Activated T-cell treated with anti-CD3 and anti-CD28 coated beads, Interleukin-2, amount 50 U/mL, for 24 hours (primary cell): Measurements from ENCODE around the gene TNFSF13.

Experiments used
- DNase-seq: peaks from one replicate; pipeline ENCODE4 v3.0.0-alpha.2; 2020
- H3K27ac Mint-ChIP-seq: 2 replicates; pipeline ENCODE4 v1.8.0; 2020; ENCODE audit warnings: mild to moderate bottlenecking, mixed read lengths
- H3K27me3 Mint-ChIP-seq: 2 replicates; pipeline ENCODE4 v1.8.0; 2020; ENCODE audit warnings: mixed read lengths
- H3K36me3 Mint-ChIP-seq: 2 replicates; pipeline ENCODE4 v1.8.0; 2020; ENCODE audit warnings: low read depth, mixed read lengths
- H3K4me1 Mint-ChIP-seq: 2 replicates; pipeline ENCODE4 v1.8.0; 2020; ENCODE audit warnings: low read depth, mixed read lengths
- H3K4me3 Mint-ChIP-seq: 2 replicates; pipeline ENCODE4 v1.8.0; 2020; ENCODE audit warnings: mild to moderate bottlenecking, moderate library complexity, mixed read lengths
- H3K9me3 Mint-ChIP-seq: 2 replicates; pipeline ENCODE4 v1.8.0; 2020; ENCODE audit warnings: mixed read lengths

The TNFSF13 gene

DNA sequence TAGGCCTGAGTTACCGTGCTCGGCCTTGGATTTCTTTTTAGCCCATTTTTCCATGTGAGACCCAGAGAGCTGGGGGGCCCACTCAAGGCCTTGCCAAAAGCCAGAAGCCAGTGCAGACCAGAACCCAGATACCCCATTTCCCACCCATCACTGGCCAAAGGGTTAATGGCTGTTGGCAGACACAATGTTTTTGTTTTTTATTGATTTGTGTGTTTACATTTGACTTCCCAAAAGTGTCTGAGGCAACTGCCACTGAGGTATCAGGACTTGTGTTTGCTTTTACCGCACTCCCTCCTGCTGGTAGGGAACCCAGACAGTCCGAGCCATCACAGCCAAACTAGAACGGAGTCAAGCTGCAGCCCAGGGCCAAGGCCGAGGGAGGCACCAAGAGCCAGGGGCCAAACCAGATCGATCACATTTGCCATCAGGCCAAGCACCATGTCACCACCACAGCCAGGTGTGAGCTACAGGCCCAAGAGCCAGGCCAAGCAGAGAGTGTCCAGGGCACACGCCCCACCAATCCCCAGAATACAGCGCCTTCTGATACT is 17.4 kb upstream of the TNFSF13 start:
- no peaks in the 10 kb centered on the region for H3K4me1 Mint-ChIP-seq
- no peak overlapping the region for H3K27ac Mint-ChIP-seq
- H3K9me3 Mint-ChIP-seq = no peaks in the 10 kb centered on the region
- no peak overlapping the region for H3K4me3 Mint-ChIP-seq
- no peak for DNase-seq
- H3K27me3 Mint-ChIP-seq = no peaks in the 10 kb centered on the region
- H3K36me3 Mint-ChIP-seq = no peaks in the 10 kb centered on the region

DNA sequence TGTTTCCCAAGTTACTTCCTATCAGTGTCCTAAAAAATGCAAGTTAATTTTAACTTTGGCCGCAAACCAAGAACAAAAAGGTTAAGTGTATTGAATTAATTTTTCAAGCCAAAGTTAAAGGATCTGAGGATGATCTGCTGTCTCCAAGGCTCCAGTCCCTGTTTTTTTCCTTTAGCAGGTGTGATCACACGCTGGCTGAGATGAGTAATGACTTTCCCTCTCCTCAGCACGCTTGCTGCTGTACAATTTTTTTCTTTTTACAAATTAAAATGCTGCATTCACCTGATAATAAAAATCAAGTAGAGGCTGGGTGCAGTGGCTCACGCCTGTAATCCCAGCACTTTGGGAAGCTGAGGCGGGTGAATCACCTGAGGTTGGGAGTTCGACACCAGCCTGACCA is 13.6 kb upstream of the TNFSF13 start:
- no peak for DNase-seq
- Mint-ChIP-seq H3K27me3 (no peaks in the 10 kb centered on the region), H3K36me3 (no peaks in the 10 kb centered on the region), H3K27ac (no peak overlapping the region), H3K9me3 (no peaks in the 10 kb centered on the region), H3K4me1 (peaks cover 13% of the 10 kb centered on the region), H3K4me3 (no peak overlapping the region)

DNA sequence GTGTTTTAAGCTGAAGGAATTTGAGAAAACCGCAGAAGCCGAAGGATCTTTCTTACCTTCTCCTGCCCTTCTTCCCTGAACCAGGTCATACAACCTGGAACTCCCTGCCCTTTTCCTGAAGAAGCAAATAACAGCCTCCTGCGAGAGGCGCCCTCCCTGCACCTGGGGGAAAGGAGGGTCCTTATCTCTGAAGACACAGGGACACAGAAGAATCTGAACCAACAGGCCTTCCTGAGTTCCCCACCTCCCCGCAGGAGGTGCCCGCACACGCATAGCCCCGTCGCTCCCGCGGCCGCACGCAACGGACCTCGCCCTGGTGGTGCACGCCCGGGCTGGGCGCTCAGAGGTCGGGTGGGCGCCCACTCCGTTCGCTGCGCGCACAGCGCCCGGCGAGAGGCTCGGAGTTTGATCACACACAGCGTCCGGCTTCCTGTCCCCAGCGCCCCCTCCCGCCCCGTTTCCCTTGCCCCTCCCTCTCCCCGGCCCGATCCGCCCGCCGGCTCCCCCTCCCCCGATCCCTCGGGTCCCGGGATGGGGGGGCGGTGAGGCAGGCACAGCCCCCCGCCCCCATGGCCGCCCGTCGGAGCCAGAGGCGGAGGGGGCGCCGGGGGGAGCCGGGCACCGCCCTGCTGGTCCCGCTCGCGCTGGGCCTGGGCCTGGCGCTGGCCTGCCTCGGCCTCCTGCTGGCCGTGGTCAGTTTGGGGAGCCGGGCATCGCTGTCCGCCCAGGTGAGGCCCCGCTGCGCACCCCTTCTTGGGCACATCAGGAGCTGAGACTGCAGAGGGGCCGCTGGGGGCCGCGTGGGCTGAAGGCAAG is 9.8 kb upstream of the TNFSF13 start, which contains the start of gene TNFSF12:
Gene TNFSF12, plus strand, starts transcription at position 474 of the 816 bp plus-strand sequence. Its CDS starts 96 bp downstream, at position 570.
- Mint-ChIP-seq H3K9me3 (no peaks in the 10 kb centered on the region), H3K27ac (peak within 1 kb of the TSS; percentile 71), H3K36me3 (no peaks in the 10 kb centered on the region), H3K4me1 (peaks cover 50% of the 10 kb centered on the region), H3K27me3 (no peaks in the 10 kb centered on the region), H3K4me3 (peak within 1 kb of the TSS; percentile 77)
- peak; percentile 74 for DNase-seq

DNA sequence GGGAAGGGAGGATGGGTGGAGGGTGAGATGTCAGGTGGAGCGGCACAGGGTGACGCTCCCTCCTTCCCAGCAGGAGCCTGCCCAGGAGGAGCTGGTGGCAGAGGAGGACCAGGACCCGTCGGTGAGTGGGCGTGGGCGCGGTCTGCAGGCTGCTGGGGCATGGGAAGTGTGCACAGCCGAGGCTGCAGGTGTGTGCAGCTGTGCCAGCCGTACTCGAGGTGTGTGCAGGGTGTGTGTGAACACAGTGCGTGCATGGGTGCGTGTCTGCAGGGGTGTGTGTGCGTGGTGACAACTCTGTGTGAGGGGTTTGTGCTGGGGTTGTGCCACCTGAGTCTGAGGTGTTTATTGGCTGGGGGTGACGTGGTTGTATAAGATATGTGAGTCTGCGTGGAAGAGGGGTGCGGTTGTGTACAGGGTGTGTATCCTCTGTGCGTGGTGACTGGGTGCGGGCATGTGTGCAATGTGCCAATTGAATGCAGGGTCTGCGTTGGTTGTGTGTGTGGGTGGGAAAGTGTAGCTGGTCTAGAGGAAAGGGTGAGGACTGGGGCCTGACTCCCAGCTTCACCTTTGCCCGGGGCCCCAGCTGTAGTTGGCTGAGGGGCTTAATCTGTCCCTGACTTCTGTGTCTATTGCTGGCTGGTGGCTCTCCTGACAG is 9.0 kb upstream of the TNFSF13 start:
- Mint-ChIP-seq H3K4me1 (peaks cover 53% of the 10 kb centered on the region), H3K36me3 (no peaks in the 10 kb centered on the region), H3K27ac (peak overlapping the region; percentile 58), H3K27me3 (no peaks in the 10 kb centered on the region), H3K9me3 (no peaks in the 10 kb centered on the region), H3K4me3 (peak overlapping the region; percentile 69)
- DNase-seq = no peak

DNA sequence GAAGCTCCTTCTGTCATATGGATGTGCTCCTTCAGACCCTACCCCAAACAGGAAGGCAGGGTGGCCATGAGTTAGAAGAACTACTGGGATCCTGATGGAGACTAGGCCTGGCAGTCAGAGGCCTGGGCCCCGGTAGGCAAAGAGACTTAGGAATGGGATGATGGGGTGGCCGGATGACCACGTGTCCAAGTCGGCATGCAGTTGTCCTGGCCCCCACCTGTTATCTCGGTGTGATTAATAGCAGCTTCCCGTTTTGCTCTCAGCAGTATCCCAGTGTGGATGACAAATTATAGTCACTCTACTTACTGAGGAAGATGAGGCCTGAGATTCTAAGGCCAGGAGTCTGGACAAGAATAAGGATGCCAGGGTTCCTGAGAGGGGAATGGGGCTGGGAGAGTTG is 8.2 kb upstream of the TNFSF13 start:
- DNase-seq = no peak
- H3K27me3 Mint-ChIP-seq = no peaks in the 10 kb centered on the region
- H3K36me3 Mint-ChIP-seq = no peaks in the 10 kb centered on the region
- H3K4me1 Mint-ChIP-seq = peaks cover 57% of the 10 kb centered on the region
- peak overlapping the region; percentile 69 for H3K4me3 Mint-ChIP-seq
- H3K27ac Mint-ChIP-seq = peak overlapping the region; percentile 29
- no peaks in the 10 kb centered on the region for H3K9me3 Mint-ChIP-seq

DNA sequence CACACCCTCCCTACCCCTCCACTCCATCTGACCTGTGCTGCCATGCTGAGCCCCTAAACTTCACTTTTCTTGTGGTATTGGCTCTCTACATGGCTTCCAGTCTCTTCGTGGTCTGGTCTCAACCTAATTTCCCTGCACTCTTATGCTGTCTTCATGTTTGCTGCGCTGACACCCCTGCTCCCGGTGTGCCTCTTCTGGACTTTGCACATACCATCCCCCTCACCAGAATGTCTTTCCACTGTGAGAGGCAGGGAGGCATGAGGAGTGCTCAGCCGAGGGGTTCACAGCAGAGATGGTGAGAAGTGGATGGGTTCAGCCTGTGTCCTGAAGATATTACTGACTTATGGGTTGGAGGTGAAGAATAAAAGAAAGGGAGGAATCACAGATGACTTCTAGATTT is 7.2 kb upstream of the TNFSF13 start:
- no peak for DNase-seq
- H3K4me3 Mint-ChIP-seq = no peak overlapping the region
- H3K36me3 Mint-ChIP-seq = no peaks in the 10 kb centered on the region
- H3K9me3 Mint-ChIP-seq = no peaks in the 10 kb centered on the region
- H3K27ac Mint-ChIP-seq = peak overlapping the region; percentile 29
- H3K4me1 Mint-ChIP-seq = peaks cover 60% of the 10 kb centered on the region
- H3K27me3 Mint-ChIP-seq = no peaks in the 10 kb centered on the region

DNA sequence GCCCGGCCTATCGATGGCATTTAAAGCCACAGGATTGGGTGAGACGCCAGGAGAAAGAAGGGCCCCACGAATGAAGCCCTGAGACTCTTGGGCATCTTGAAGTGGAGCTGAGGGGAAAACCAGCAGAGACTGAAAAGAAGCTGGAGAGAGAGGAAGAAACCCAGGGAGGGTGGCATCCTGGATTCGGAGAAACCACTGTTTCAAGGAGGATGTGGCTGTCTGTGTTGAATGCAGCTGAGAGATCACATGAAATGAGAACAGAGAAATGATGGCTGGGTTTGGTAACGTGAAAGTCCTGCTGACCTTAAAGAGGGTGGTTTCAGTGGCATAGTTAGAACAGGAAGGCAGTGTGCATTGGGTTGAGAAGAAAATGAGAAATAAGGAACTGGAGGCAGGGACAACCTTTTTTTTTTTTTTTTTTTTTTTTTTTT is 5.9 kb upstream of the TNFSF13 start:
- peak; percentile 53 for DNase-seq
- H3K27ac Mint-ChIP-seq = peak overlapping the region; percentile 87
- peaks cover 63% of the 10 kb centered on the region for H3K4me1 Mint-ChIP-seq
- peak overlapping the region; percentile 45 for H3K4me3 Mint-ChIP-seq
- no peaks in the 10 kb centered on the region for H3K9me3 Mint-ChIP-seq
- no peaks in the 10 kb centered on the region for H3K27me3 Mint-ChIP-seq
- no peaks in the 10 kb centered on the region for H3K36me3 Mint-ChIP-seq

DNA sequence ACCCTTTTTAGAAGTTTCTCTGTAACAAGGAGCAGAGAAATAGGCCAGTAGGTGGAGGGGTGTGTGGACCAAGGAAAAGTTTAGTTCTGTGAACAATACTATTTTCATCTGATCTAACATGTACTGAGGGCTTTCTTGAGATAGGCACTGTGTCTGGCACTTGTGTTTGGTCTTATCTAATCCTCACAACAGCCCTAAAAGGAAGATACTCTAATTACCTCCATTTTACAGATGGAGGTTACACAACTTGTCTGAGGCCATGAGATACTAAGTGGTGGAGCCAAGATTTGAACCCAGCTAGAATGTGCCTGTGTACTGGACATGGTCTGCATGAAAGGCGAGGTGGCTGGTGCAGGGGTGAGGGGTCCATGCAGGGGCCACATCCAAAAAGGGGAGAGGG is 5.2 kb upstream of the TNFSF13 start:
- Mint-ChIP-seq H3K9me3 (no peaks in the 10 kb centered on the region), H3K4me3 (no peak overlapping the region), H3K27me3 (no peaks in the 10 kb centered on the region), H3K4me1 (peaks cover 66% of the 10 kb centered on the region), H3K36me3 (no peaks in the 10 kb centered on the region), H3K27ac (peak overlapping the region; percentile 87)
- no peak for DNase-seq

DNA sequence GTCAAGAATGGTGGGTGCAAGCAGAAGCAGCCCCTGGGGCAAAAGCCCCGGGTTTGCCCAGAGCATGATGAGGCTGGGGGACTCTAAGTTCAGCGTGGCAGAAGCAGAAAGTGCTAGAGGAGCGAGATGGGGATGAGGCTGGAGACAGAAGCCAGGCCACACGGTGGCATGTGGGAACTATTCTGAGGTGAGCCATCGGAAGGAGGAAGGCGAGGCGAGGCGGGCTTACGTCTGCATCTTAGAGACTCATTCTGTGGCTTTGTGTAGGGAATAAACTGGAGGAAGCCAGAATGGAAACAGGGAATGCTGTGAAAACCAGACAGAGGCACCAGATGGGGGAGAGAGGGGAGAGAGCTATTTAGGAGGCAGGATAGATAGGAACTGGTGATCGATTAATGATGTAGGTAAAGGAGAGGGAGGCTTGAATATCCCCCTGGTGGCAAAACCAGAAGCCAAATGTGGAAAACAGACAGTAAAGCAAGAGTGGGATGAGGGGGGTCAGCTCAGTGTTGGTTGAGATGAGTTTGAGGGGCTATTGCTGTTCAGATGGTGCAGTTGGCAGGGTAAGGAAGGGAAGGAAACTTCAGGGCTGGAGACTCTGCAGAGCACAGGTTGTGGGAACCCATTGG is 3.1 kb upstream of the TNFSF13 start:
- H3K4me1 Mint-ChIP-seq = peaks cover 69% of the 10 kb centered on the region
- H3K36me3 Mint-ChIP-seq = no peaks in the 10 kb centered on the region
- no peak for DNase-seq
- H3K27ac Mint-ChIP-seq = peak overlapping the region; percentile 53
- H3K9me3 Mint-ChIP-seq = no peaks in the 10 kb centered on the region
- H3K27me3 Mint-ChIP-seq = no peaks in the 10 kb centered on the region
- H3K4me3 Mint-ChIP-seq = no peak overlapping the region

DNA sequence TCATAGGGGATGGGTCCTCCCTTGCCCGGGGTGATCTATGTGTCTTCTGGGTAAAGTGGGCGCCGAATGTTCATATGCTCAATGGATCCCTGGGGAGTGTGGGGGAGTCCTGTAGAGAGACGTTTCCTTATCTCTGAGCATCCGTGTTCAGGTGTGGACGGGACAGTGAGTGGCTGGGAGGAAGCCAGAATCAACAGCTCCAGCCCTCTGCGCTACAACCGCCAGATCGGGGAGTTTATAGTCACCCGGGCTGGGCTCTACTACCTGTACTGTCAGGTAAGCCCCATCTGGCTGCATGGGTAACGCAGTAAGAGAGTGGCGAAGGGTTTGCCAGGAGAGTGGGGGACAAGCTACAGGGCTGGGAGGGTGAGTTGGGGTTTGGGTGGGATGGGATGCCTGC is 1.9 kb upstream of the TNFSF13 start:
- H3K36me3 Mint-ChIP-seq = peaks cover 7% of the 10 kb centered on the region
- peaks cover 63% of the 10 kb centered on the region for H3K4me1 Mint-ChIP-seq
- DNase-seq = no peak
- no peaks in the 10 kb centered on the region for H3K9me3 Mint-ChIP-seq
- peak overlapping the region; percentile 27 for H3K27ac Mint-ChIP-seq
- no peaks in the 10 kb centered on the region for H3K27me3 Mint-ChIP-seq
- no peak overlapping the region for H3K4me3 Mint-ChIP-seq

DNA sequence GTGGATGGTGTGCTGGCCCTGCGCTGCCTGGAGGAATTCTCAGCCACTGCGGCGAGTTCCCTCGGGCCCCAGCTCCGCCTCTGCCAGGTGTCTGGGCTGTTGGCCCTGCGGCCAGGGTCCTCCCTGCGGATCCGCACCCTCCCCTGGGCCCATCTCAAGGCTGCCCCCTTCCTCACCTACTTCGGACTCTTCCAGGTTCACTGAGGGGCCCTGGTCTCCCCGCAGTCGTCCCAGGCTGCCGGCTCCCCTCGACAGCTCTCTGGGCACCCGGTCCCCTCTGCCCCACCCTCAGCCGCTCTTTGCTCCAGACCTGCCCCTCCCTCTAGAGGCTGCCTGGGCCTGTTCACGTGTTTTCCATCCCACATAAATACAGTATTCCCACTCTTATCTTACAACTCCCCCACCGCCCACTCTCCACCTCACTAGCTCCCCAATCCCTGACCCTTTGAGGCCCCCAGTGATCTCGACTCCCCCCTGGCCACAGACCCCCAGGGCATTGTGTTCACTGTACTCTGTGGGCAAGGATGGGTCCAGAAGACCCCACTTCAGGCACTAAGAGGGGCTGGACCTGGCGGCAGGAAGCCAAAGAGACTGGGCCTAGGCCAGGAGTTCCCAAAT is 1.3 kb upstream of the TNFSF13 start:
- no peaks in the 10 kb centered on the region for H3K9me3 Mint-ChIP-seq
- DNase-seq = no peak
- H3K4me1 Mint-ChIP-seq = peaks cover 59% of the 10 kb centered on the region
- H3K4me3 Mint-ChIP-seq = no peak overlapping the region
- peaks cover 8% of the 10 kb centered on the region for H3K36me3 Mint-ChIP-seq
- H3K27ac Mint-ChIP-seq = no peak overlapping the region
- H3K27me3 Mint-ChIP-seq = no peaks in the 10 kb centered on the region

DNA sequence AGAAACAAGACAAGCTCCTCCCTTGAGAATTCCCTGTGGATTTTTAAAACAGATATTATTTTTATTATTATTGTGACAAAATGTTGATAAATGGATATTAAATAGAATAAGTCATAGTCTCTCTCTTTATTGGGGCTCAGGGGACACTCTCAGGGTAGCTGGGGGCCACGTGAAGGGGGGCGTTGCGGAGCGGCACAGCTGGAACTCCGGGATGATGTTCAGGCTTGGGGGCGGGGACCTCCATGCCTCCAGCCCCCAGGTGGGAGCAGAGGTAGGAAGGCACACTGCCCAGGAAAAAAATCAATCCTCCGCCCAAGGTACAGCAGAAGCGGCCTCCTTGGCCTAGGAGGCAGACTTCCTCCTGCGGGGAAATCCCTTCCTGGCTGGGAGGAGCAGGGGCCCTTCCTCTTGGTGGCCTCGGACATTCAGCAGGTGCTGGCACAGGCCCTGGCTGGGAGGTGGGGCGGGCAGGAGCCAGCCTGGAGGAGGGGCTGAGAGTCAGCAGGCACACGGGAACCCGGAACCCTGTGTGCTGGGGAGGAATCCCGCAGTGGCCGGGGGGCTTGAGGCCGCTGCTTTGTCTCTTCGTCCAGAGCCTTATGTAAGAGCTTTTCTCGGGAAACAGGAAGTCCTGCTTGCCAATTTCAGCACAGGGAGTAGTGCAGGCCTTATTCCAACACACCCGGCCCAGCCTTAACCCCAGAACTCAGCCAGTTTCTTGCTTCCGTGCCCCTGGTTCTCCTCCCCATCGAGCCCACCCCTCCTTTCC is 591 bp upstream of the TNFSF13 start:
- no peaks in the 10 kb centered on the region for H3K9me3 Mint-ChIP-seq
- no peak for DNase-seq
- peak overlapping the region; percentile 47 for H3K4me3 Mint-ChIP-seq
- peak overlapping the region; percentile 74 for H3K27ac Mint-ChIP-seq
- no peaks in the 10 kb centered on the region for H3K27me3 Mint-ChIP-seq
- H3K36me3 Mint-ChIP-seq = peaks cover 15% of the 10 kb centered on the region
- peaks cover 58% of the 10 kb centered on the region for H3K4me1 Mint-ChIP-seq

DNA sequence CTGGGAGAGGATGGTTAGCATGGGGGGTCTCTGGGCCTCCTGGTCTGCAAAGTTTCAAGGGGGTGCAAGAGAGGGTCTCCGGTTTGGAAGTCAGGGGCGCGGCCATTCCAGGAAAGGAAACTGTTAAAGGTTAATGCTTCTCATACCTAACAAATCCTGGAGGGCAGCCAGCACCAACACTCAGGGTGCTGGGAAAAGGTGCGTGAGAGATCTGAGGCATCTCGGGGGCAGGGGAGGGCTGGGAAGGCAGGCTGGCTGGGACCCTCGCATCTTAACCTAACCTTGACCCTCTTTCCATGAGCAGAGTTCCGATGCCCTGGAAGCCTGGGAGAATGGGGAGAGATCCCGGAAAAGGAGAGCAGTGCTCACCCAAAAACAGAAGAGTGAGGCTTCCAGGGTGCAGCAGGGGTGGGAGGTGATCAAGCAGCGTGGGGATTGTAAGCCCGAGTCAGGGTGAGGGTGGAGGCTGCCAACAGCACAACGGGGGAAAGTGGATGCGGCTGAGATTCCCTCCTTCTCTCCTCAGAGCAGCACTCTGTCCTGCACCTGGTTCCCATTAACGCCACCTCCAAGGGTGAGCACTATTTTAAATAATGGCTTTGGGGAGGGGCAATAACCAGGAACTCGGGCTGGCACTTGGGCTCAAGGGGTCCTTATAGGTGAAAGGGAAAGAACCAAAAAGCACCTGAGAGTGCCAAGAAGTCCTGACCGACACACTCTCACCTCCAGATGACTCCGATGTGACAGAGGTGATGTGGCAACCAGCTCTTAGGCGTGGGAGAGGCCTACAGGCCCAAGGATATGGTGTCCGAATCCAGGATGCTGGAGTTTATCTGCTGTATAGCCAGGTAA is 996 bp downstream of the TNFSF13 start:
- no peak for DNase-seq
- no peaks in the 10 kb centered on the region for H3K9me3 Mint-ChIP-seq
- peak overlapping the region; percentile 93 for H3K27ac Mint-ChIP-seq
- no peaks in the 10 kb centered on the region for H3K27me3 Mint-ChIP-seq
- H3K4me1 Mint-ChIP-seq = peaks cover 57% of the 10 kb centered on the region
- H3K36me3 Mint-ChIP-seq = peaks cover 30% of the 10 kb centered on the region
- peak overlapping the region; percentile 96 for H3K4me3 Mint-ChIP-seq
